ENCODE measurements around the gene TRIO.

- no peak for TF ChIP-seq POLR2A (IDR thresholded peaks at IDR 0.05)
- TF ChIP-seq, protein P1, sequence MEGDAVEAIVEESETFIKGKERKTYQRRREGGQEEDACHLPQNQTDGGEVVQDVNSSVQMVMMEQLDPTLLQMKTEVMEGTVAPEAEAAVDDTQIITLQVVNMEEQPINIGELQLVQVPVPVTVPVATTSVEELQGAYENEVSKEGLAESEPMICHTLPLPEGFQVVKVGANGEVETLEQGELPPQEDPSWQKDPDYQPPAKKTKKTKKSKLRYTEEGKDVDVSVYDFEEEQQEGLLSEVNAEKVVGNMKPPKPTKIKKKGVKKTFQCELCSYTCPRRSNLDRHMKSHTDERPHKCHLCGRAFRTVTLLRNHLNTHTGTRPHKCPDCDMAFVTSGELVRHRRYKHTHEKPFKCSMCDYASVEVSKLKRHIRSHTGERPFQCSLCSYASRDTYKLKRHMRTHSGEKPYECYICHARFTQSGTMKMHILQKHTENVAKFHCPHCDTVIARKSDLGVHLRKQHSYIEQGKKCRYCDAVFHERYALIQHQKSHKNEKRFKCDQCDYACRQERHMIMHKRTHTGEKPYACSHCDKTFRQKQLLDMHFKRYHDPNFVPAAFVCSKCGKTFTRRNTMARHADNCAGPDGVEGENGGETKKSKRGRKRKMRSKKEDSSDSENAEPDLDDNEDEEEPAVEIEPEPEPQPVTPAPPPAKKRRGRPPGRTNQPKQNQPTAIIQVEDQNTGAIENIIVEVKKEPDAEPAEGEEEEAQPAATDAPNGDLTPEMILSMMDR (IDR thresholded peaks at IDR 0.05) = no peak
Measured at GRCh38 chr5:14097998-14098471, 45.1 kb upstream of the TRIO start.
